Measurements from ENCODE around the gene NXN.

The NXN gene

GRCh38 chr17:892958-893357, 86.6 kb downstream of the NXN start:
- TF ChIP-seq CTCF (IDR thresholded peaks at IDR 0.05; ENCODE audit: control extremely low read depth, extremely low read depth, low read depth, missing control alignments): no peak
- CTCF ChIA-PET: no interaction called here
- no peak for DNase-seq (ENCODE audit: extremely low spot score)
- POLR2A ChIA-PET: no interaction called here

GRCh38 chr17:888998-889441, 90.6 kb downstream of the NXN start:
- TF ChIP-seq CTCF (IDR thresholded peaks at IDR 0.05; ENCODE audit: control extremely low read depth, extremely low read depth, low read depth, missing control alignments): no peak
- DNase-seq (ENCODE audit: extremely low spot score): no peak
- CTCF ChIA-PET: interaction anchor here (2.2 kb wide), 1 partner anchor 10 kb away, joined by 10 read pairs; no protein-coding TSS in a partner anchor
- POLR2A ChIA-PET: no interaction called here

GRCh38 chr17:887551-888209, 91.9 kb downstream of the NXN start:
- TF ChIP-seq CTCF (IDR thresholded peaks at IDR 0.05; ENCODE audit: control extremely low read depth, extremely low read depth, low read depth, missing control alignments): no peak
- CTCF ChIA-PET: no interaction called here
- POLR2A ChIA-PET: no interaction called here
- DNase-seq (ENCODE audit: extremely low spot score): no peak

- ChIA-PET CTCF (no interaction called here), POLR2A (no interaction called here)
- DNase-seq (ENCODE audit: extremely low spot score): no peak
- no peak for TF ChIP-seq CTCF (IDR thresholded peaks at IDR 0.05; ENCODE audit: control extremely low read depth, extremely low read depth, low read depth, missing control alignments)
Measured at GRCh38 chr17:885971-886571, 93.5 kb downstream of the NXN start.

GRCh38 chr17:883586-883962, 96.0 kb downstream of the NXN start:
- no peak for TF ChIP-seq CTCF (IDR thresholded peaks at IDR 0.05; ENCODE audit: control extremely low read depth, extremely low read depth, low read depth, missing control alignments)
- no peak for DNase-seq (ENCODE audit: extremely low spot score)
- CTCF ChIA-PET: no interaction called here
- POLR2A ChIA-PET: no interaction called here

- ChIA-PET POLR2A (no interaction called here), CTCF (no interaction called here)
- TF ChIP-seq CTCF (IDR thresholded peaks at IDR 0.05; ENCODE audit: control extremely low read depth, extremely low read depth, low read depth, missing control alignments): no peak
- no peak for DNase-seq (ENCODE audit: extremely low spot score)
Measured at GRCh38 chr17:882827-883585, 96.6 kb downstream of the NXN start.
